Retinal pigment epithelial cell (primary cell): ENCODE results near the gene NPC1.

Source experiments
- DNase-seq: peaks from one replicate; pipeline ENCODE4 v3.0.0-alpha.2; 2010; ENCODE audit warnings: low read depth
- H3K4me3 ChIP-seq: 2 replicates; pipeline ENCODE4 v1.5.1; 2011; ENCODE audit warnings: mild to moderate bottlenecking, low read length, control low read depth, moderate library complexity
- TF ChIP-seq, protein P1 (sequence below): conservative IDR thresholded peaks from 2 replicates; pipeline ENCODE4 v1.5.1; 2011; ENCODE audit warnings: low read depth, low read length, control low read depth, inconsistent platforms

NPC1 gene

DNA sequence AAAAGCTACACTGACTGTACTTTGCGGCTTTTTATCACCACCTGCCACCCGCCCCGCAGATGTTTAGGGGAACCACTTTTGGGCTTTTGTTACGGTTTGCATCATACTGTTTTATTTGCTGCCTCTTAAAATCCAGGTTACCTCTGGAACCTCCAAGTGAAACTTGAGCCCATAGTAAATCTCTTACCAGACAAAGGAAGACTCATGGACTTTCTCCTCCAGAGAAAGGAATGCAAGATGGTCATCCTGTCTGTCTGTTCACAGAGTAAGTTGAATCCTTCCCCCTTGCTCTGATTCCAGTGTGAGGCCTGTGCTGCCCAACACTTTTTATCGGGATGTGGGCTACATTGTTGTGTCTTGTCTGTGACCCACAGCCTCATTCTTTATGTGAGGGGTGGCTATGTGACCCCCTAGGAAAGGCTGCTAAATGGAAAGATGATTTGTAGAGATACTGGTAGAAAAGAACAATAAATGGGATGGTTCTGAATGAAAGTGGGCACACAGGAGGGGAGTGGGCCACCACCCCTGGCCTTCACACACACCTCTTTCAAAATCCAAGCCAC, 59.7 kb downstream of the NPC1 start:
- no peak overlapping the region for H3K4me3 ChIP-seq
- TF ChIP-seq, protein P1, sequence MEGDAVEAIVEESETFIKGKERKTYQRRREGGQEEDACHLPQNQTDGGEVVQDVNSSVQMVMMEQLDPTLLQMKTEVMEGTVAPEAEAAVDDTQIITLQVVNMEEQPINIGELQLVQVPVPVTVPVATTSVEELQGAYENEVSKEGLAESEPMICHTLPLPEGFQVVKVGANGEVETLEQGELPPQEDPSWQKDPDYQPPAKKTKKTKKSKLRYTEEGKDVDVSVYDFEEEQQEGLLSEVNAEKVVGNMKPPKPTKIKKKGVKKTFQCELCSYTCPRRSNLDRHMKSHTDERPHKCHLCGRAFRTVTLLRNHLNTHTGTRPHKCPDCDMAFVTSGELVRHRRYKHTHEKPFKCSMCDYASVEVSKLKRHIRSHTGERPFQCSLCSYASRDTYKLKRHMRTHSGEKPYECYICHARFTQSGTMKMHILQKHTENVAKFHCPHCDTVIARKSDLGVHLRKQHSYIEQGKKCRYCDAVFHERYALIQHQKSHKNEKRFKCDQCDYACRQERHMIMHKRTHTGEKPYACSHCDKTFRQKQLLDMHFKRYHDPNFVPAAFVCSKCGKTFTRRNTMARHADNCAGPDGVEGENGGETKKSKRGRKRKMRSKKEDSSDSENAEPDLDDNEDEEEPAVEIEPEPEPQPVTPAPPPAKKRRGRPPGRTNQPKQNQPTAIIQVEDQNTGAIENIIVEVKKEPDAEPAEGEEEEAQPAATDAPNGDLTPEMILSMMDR, result no peak
- no peak for DNase-seq

DNA sequence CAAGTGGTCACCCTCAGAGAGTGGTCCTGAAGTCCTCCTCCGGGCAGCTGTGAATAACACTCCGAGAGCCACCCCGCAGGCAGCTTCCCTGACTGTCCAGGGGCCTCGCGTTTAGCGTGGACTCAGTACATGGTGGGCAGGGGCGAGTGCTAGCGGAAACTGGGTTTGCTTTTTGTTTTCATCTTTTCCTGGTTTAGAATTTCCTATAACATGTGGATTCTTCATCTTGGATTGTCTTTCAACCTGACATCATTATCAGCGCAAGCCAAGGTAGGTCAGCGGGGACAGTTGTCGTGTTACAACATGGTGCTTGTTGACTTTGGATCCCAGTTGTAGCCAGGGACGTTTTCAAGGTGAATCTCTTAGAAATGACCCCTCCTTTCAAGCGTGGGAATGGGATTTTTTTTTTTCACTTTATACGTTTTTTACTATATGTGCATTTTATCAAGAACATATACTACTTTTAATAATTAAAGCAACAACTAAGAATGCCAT, 62.0 kb downstream of the NPC1 start:
- no peak overlapping the region for H3K4me3 ChIP-seq
- TF ChIP-seq, protein P1, result no peak
- no peak for DNase-seq

DNA sequence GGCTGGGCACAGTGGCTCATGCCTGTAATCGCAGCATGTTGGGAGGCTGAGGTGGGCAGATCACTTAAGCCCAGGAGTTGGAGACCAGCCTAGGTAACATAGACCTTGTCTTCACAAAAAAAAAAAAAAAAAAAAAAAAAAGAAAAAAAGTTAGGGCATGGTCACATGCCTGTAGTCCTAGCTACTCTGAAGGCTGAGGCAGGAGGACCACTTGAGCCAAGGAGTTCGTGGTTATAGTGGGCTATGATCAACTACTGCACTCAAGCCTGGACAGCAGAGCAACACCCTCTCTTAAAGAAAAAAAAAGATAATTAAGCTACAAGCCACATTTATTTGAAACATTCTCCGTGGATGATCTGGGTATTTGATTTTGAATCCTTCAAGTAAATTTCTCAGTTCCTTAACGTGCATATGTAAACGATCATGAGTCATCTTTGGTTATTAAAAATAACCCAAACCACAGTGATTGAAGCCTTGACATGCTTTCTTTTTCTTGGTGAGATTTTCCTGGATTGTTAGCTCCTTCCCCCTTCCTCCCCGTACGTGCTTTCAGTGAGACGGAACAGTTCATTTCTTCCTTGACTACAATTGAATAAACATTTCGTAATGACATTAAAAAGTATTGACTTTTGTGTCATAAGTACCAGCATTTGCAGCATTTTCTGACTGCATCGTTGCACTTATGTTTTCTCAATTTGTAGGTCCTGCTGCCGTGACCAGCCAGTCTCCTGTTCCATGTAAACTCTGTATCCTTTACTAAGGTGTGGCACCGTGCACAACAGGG, 62.7 kb downstream of the NPC1 start:
- H3K4me3 ChIP-seq, result no peak overlapping the region
- TF ChIP-seq, protein P1, result no peak
- DNase-seq, result no peak

DNA sequence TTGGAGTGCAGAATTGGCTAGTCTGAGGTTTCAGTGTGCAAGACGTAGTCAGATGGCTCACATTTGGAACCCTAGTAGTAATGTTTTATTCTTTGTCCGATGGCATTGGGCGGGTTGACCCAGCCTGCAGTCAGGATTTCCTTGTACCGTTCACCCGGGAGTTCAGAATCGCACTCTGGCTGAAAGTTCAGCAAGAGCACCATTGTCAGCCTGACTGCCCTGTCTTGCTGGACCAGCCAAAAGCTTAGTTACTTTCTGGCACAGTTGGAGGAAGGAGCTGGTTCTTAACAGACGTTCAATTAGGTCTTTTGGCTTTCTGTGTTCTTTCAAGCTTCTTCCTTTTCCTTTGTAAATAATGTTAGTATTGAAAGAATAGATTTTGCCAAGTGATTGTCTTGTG, 64.4 kb downstream of the NPC1 start:
- DNase-seq, result no peak
- TF ChIP-seq, protein P1, result no peak
- no peak overlapping the region for H3K4me3 ChIP-seq

DNA sequence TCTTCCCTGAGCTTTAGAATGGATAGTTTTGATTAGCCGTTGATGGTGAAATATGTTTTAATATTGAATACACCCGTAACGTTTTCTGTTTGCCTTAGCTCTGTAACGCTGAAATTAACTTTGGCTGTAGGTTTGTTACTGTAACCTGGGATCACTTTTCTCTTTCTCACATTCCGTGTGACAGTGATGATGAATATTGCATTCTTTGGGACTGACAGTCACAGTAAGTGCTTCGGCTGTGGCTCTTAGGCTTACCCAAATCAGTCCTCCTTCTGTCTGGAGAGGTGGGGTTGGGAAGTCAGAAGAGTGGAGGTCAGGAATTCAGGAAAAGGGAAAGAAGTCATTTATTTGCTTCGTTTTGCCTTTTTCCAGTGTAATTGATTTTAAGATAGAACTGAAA, 65.0 kb downstream of the NPC1 start:
- H3K4me3 ChIP-seq, result no peak overlapping the region
- DNase-seq, result no peak
- TF ChIP-seq, protein P1, result no peak

DNA sequence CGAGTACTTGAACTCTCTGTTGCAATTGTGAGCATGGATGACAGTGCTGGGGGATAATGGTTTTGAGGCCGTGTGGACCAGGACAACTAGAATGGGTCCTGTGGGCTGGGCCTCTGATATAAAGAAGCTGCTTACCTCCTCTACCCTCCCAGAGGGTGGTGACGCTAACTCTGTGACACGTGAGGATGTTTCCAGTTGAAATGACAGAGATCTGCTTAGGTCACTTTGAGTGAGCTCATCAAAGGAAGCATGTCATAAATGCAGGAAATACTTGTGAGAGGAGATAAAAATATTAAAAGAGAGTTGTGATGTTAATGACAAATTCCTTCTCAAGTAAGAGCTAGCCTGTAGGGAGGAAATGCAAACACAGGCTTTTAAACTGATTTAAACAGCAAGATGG, 66.6 kb downstream of the NPC1 start:
- TF ChIP-seq, protein P1, result no peak
- no peak for DNase-seq
- no peak overlapping the region for H3K4me3 ChIP-seq

DNA sequence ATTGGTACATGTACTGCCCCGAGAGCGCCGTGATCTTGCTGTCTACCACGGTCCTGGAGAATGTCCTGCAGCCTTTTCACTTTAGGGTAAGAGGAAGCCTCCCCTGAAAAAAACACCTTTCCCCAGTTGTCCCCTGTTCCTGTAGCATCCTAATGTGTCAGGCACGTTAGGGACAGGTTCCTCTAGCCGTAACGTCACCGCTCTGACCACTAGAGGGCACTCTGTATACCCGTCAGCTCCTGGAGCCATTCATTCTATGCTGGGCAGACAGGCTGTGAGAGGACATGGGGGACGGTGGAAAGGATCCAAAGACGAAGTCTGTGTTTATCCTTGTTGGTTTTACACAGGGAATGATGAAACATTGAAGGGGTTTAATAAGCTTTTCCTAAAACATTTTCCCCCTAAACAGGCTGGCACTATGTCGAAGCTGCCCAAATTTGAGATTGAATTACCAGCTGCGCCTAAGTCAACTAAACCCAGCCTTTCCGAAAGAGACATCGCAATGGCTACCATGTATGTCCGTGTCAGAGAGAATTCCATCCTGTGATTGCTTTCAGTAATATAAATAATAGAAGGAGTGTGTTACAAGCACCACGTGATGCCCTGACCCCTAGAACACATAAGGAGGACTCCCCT, 70.3 kb downstream of the NPC1 start:
- peak; percentile 26 for DNase-seq
- TF ChIP-seq, protein P1, result peak; percentile 97
- H3K4me3 ChIP-seq, result no peak overlapping the region
